Stomach (tissue), 4 donors: ENCODE data around the gene MAST4.

Source experiments
- CTCF ChIP-seq, 7 experiments: fragments of 450-650 bp in 4 of 7; fragments of 200-600 bp in 3 of 7; sonication (generic) in 3 of 7; IDR thresholded peaks; one replicate each; pipeline ENCODE4 v1.5.1; 2016 to 2019; ENCODE audit warnings: antibody characterized with exemption in 7 of 7, control low read depth in 2 of 7, mild to moderate bottlenecking in 1 of 7
- EP300 ChIP-seq: sonication (generic); formaldehyde crosslinking; IDR thresholded peaks from one replicate; pipeline ENCODE4 v1.6.1; 2017; ENCODE audit warnings: antibody characterized with exemption
- POLR2A ChIP-seq, 4 donors: fragments of 450-650 bp; IDR thresholded peaks; one replicate each; pipeline ENCODE4 v1.6.1; 2016; ENCODE audit warnings: antibody characterized with exemption in 4 of 4, control low read depth in 2 of 4, mild to moderate bottlenecking in 1 of 4, moderate library complexity in 1 of 4
- POLR2AphosphoS5 ChIP-seq, 3 donors: sonication (generic); formaldehyde crosslinking; IDR thresholded peaks; one replicate each; pipeline ENCODE4 v1.6.1; 2016; ENCODE audit warnings: antibody characterized with exemption in 3 of 3

GRCh38 chr5:67021031-67021430 lies 424.8 kb downstream of the MAST4 start:
- TF ChIP-seq CTCF (IDR thresholded peaks at IDR 0.05) = no peak
- no peak for TF ChIP-seq EP300
- no peak for TF ChIP-seq POLR2A (IDR thresholded peaks at IDR 0.05)
- no peak for TF ChIP-seq POLR2AphosphoS5 (IDR thresholded peaks at IDR 0.05)
